Effector memory CD8-positive, alpha-beta T cell (primary cell): ENCODE data around the gene CDH6.

Experiments used
- ATAC-seq: fragments of 150-1000 bp; cut with Tn5 transposase; replicated peaks from 2 replicates; pipeline ENCODE4 v1.10.0; 2021; ENCODE audit warnings: mild to moderate bottlenecking, moderate library complexity
- DNase-seq, 3 experiments: peaks; one replicate each; pipeline ENCODE4 v3.0.0; 2021
- H3K27ac Mint-ChIP-seq, 2 donors: one replicate each; pipeline ENCODE4 v1.8.0; 2022; ENCODE audit warnings: mild to moderate bottlenecking in 2 of 2, mixed read lengths in 2 of 2, moderate library complexity in 2 of 2
- H3K27me3 Mint-ChIP-seq, 2 donors: one replicate each; pipeline ENCODE4 v1.8.0; 2022; ENCODE audit warnings: mixed read lengths in 2 of 2
- H3K36me3 Mint-ChIP-seq: one replicate; pipeline ENCODE4 v1.8.0; 2022; ENCODE audit warnings: mild to moderate bottlenecking, moderate library complexity, mixed read lengths; ENCODE audit not compliant: insufficient read depth
- H3K4me1 Mint-ChIP-seq, 2 donors: one replicate each; pipeline ENCODE4 v1.8.0; 2022; ENCODE audit warnings: low read depth in 2 of 2, mixed read lengths in 2 of 2
- H3K4me3 Mint-ChIP-seq, 2 donors: one replicate each; pipeline ENCODE4 v1.8.0; 2022; ENCODE audit warnings: mild to moderate bottlenecking in 2 of 2, mixed read lengths in 2 of 2, moderate library complexity in 2 of 2
- H3K9me3 Mint-ChIP-seq, 2 donors: one replicate each; pipeline ENCODE4 v1.8.0; 2022; ENCODE audit warnings: mixed read lengths in 2 of 2

The CDH6 gene

GRCh38 chr5:31213257-31213656 is 19.8 kb downstream of the CDH6 start:
- Mint-ChIP-seq H3K27me3 (no peaks in the 10 kb centered on the region), H3K4me1 (no peaks in the 10 kb centered on the region)

DNA sequence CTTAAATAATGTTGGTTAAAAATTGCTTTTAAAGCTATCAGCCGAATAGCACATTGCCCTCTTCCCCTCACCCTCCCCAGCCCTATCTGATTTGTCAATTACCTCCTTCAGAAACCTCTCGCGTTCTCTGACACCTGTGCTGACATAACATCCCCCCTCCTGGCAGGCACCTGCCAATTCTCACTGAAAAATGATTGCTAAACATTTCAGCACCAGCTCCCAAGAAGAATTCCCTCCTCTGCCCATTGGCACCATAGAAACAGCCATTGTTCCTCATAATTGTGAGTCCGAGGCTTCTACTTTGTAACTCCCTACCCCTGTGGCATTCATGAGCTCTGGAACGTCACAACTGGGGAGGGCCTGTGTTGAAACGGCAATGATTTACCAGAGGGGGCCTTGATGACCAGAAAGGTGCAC is 20.2 kb downstream of the CDH6 start:
- no peaks in the 10 kb centered on the region for H3K4me1 Mint-ChIP-seq
- no peaks in the 10 kb centered on the region for H3K27me3 Mint-ChIP-seq
- H3K9me3 Mint-ChIP-seq: peaks cover 0 to 5% of the 10 kb centered on the region in 2 donors
- DNase-seq: no peak
- H3K36me3 Mint-ChIP-seq: no peaks in the 10 kb centered on the region
- ATAC-seq: no peak
- no peak overlapping the region for H3K4me3 Mint-ChIP-seq
- no peak overlapping the region for H3K27ac Mint-ChIP-seq

More at GRCh38 chr5:31213257-31213656, 19.8 kb downstream of the CDH6 start:
- Mint-ChIP-seq H3K36me3 (no peaks in the 10 kb centered on the region), H3K9me3 (peaks cover 0 to 5% of the 10 kb centered on the region in 2 donors), H3K27ac (no peak overlapping the region), H3K4me3 (no peak overlapping the region)
- DNase-seq (no peak), ATAC-seq (no peak)

DNA sequence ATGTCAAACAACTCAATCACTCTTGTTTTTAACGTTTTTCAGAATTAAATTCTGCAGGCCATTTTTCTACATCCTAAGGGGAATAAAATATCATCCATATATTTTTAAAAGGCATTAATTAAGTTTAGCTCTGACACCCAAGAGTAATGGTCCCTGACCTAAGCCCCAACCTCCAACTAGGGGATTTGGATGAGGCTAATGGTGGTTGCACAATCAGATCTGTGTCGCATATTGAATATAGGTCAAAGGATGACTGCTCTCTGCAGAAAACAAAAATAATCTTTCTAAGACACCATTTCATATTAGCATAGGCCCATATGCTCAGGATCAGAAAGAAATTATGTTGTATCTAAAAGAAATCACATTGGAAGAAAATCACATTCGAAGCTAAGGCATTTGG is 20.7 kb downstream of the CDH6 start:
- H3K27me3 Mint-ChIP-seq: no peaks in the 10 kb centered on the region

DNA sequence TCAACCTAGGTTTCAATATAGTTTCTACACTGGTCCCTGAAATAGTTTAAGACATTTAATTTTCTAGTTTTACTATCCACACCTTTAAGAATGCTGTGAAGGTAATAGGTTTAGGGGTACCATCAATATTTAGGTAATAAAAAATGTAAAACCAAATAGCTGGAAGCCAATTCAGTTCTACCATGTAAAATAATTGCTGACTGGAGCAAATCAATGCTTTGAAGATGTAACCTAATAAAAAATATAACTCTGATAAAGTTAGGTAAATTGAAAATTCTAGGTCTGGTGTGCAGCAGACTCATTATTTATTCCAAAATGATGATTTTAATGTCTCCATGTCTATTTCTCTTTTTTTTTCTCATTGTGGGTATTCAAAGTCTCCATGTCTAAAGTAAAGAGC is 21.8 kb downstream of the CDH6 start:
- Mint-ChIP-seq H3K4me1 (no peaks in the 10 kb centered on the region), H3K9me3 (peaks cover 0 to 3% of the 10 kb centered on the region in 2 donors), H3K4me3 (no peak overlapping the region), H3K36me3 (no peaks in the 10 kb centered on the region), H3K27ac (no peak overlapping the region), H3K27me3 (no peaks in the 10 kb centered on the region)
- DNase-seq: no peak
- no peak for ATAC-seq

More for the DNA sequence above, 20.7 kb downstream of the CDH6 start:
- Mint-ChIP-seq H3K36me3 (no peaks in the 10 kb centered on the region), H3K4me1 (no peaks in the 10 kb centered on the region), H3K9me3 (peaks cover 0 to 6% of the 10 kb centered on the region in 2 donors), H3K4me3 (no peak overlapping the region), H3K27ac (no peak overlapping the region)
- no peak for ATAC-seq
- no peak for DNase-seq

GRCh38 chr5:31217446-31217845 is 24.0 kb downstream of the CDH6 start:
- H3K4me3 Mint-ChIP-seq: no peak overlapping the region
- no peaks in the 10 kb centered on the region for H3K36me3 Mint-ChIP-seq
- H3K27ac Mint-ChIP-seq: no peak overlapping the region
- H3K4me1 Mint-ChIP-seq: no peaks in the 10 kb centered on the region
- H3K9me3 Mint-ChIP-seq: peaks cover 3 to 7% of the 10 kb centered on the region in 2 donors
- ATAC-seq (no peak), DNase-seq (no peak)
- H3K27me3 Mint-ChIP-seq: no peaks in the 10 kb centered on the region

DNA sequence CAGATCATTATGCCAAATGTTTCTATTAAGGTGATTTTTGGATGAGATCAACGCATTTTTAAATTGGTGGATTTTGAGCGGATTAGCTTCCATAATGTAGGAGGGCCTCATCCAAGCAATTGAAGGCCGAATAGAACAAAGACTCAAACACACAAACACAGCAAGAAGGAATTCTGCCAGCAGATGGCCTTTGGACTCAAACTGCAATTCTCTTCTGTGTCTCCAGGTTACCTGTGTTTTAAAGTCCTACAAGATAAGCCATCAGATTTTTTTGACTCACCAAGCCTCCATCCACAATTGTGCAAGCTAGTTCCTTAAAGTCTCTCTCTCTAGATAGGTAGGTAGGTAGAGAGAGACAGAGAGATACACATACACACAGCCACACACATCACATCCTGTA is 25.5 kb downstream of the CDH6 start:
- DNase-seq: no peak
- Mint-ChIP-seq H3K9me3 (peaks cover 2 to 7% of the 10 kb centered on the region in 2 donors), H3K27me3 (no peaks in the 10 kb centered on the region), H3K4me3 (no peak overlapping the region), H3K27ac (no peak overlapping the region), H3K4me1 (no peaks in the 10 kb centered on the region), H3K36me3 (no peaks in the 10 kb centered on the region)
- no peak for ATAC-seq

GRCh38 chr5:31221001-31221400 is 27.5 kb downstream of the CDH6 start:
- DNase-seq: no peak
- no peak for ATAC-seq
- Mint-ChIP-seq H3K4me1 (no peaks in the 10 kb centered on the region), H3K4me3 (no peak overlapping the region), H3K27ac (no peak overlapping the region), H3K36me3 (no peaks in the 10 kb centered on the region), H3K9me3 (peaks cover 2 to 7% of the 10 kb centered on the region in 2 donors), H3K27me3 (no peaks in the 10 kb centered on the region)

- Mint-ChIP-seq H3K27me3 (no peaks in the 10 kb centered on the region), H3K36me3 (no peaks in the 10 kb centered on the region), H3K4me3 (no peak overlapping the region), H3K4me1 (no peaks in the 10 kb centered on the region), H3K9me3 (peaks cover 4 to 17% of the 10 kb centered on the region in 2 donors), H3K27ac (no peak overlapping the region)
- ATAC-seq (no peak), DNase-seq (no peak)
Measured at GRCh38 chr5:31225118-31225517, 31.6 kb downstream of the CDH6 start.

- Mint-ChIP-seq H3K27me3 (no peaks in the 10 kb centered on the region), H3K36me3 (no peaks in the 10 kb centered on the region), H3K4me1 (no peaks in the 10 kb centered on the region), H3K4me3 (no peak overlapping the region), H3K9me3 (peaks cover 4 to 17% of the 10 kb centered on the region in 2 donors), H3K27ac (no peak overlapping the region)
- DNase-seq: no peak
- no peak for ATAC-seq
Measured at GRCh38 chr5:31225613-31226012, 32.1 kb downstream of the CDH6 start.

- Mint-ChIP-seq H3K9me3 (peaks cover 4 to 12% of the 10 kb centered on the region in 2 donors), H3K4me3 (no peak overlapping the region), H3K27me3 (no peaks in the 10 kb centered on the region), H3K4me1 (no peaks in the 10 kb centered on the region), H3K27ac (no peak overlapping the region), H3K36me3 (no peaks in the 10 kb centered on the region)
- ATAC-seq (no peak), DNase-seq (no peak)
Measured at GRCh38 chr5:31226651-31227050, 33.2 kb downstream of the CDH6 start.

- Mint-ChIP-seq H3K27ac (no peak overlapping the region), H3K36me3 (no peaks in the 10 kb centered on the region), H3K9me3 (peaks cover 6 to 11% of the 10 kb centered on the region in 2 donors), H3K4me3 (no peak overlapping the region), H3K27me3 (no peaks in the 10 kb centered on the region), H3K4me1 (no peaks in the 10 kb centered on the region)
- no peak for DNase-seq
- ATAC-seq: no peak
Measured at GRCh38 chr5:31229266-31229665, 35.8 kb downstream of the CDH6 start.

DNA sequence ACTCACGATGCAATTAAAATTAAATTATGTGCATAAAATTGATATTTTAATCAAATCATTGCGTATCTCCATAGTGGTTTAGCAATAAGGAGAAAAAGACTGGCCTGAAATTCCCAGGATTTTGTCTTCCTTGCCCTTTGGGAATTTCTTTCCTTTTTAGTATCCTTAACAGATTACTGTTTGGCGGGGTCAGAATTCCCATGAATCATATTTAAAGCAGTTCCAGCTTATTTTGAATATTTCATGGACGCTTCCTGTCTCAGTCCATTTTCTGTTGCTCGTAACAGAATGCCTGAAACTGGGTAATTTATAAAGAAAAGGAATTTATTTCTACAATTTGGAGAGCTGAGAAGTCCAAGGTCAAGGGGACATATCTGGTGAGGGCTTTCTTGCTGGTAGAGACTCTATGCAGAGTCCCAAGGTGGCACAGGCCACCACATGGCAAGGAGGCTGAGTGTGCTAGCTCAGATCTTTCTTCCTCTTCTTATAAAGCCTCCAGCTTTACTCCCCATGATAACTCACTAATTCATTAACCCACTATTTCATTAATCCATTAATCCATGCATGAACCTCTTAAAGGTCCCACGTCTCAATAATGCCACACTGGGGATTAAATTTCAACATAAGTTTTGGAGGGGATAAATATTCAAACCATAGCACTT is 37.8 kb downstream of the CDH6 start:
- H3K27me3 Mint-ChIP-seq: no peaks in the 10 kb centered on the region
- no peaks in the 10 kb centered on the region for H3K4me1 Mint-ChIP-seq
- ATAC-seq: no peak
- no peak overlapping the region for H3K4me3 Mint-ChIP-seq
- H3K36me3 Mint-ChIP-seq: no peaks in the 10 kb centered on the region
- peaks cover 6 to 11% of the 10 kb centered on the region in 2 donors for H3K9me3 Mint-ChIP-seq
- H3K27ac Mint-ChIP-seq: no peak overlapping the region
- no peak for DNase-seq

- H3K4me3 Mint-ChIP-seq: no peak overlapping the region
- peaks cover 6 to 10% of the 10 kb centered on the region in 2 donors for H3K9me3 Mint-ChIP-seq
- no peak overlapping the region for H3K27ac Mint-ChIP-seq
- ATAC-seq: no peak
- H3K36me3 Mint-ChIP-seq: no peaks in the 10 kb centered on the region
- no peak for DNase-seq
- no peaks in the 10 kb centered on the region for H3K27me3 Mint-ChIP-seq
- no peaks in the 10 kb centered on the region for H3K4me1 Mint-ChIP-seq
Measured at GRCh38 chr5:31232273-31232888, 38.9 kb downstream of the CDH6 start.

DNA sequence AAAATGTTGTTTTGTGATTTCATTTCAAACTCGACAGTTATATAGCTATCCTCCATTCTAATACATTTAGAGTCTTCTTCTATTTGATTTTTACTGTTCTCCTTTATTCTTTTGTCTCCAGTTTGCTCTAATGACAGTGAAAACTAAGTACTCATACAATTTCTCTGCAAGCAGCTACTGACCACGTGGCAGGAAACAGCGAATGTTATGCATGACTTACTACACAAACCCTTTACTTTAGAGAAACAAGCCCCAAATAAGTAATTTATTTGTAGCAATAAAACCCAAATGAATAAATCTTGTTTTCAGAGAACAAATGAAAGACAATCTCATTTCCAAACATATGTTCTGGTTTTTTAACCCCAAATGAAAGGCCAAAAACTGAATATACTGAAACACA is 41.9 kb downstream of the CDH6 start:
- peaks cover under 1 to 2% of the 10 kb centered on the region in 2 donors for H3K9me3 Mint-ChIP-seq

More for the DNA sequence above, 41.9 kb downstream of the CDH6 start:
- DNase-seq (no peak), ATAC-seq (no peak)
- Mint-ChIP-seq H3K36me3 (no peaks in the 10 kb centered on the region), H3K27ac (no peak overlapping the region), H3K4me3 (no peak overlapping the region), H3K4me1 (no peaks in the 10 kb centered on the region), H3K27me3 (no peaks in the 10 kb centered on the region)
